ENCODE data around the gene PCNX2. TPM values are rescaled to one million over a fixed set of nuclear protein-coding genes. Genes with fewer than 3 reads are reported as not detected.

The PCNX2 gene
- total RNA-seq, 4 donors from 2014 or later = 7.3 to 16.6 (median 12.7) TPM

DNA sequence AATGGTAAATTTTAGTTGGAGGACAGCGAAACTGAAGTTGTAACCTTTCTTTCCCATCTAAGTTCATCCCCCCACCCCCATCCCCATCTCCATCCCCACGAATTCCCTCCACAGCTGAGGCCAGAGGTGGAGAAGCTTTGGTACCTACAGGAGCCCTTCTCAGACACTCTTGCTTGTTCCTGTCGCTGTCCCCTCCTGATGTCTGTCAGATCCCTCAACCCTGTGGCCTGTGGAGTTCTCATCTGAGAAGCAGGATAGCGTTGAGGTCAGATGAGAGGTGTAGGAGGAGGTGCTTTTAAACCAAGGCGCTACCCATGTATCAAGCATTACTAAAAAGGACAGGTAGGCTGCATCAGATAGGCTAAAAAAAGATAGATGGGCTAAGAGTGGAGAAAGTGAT, 344.3 kb downstream of the PCNX2 start:
- TF ChIP-seq, protein P1, sequence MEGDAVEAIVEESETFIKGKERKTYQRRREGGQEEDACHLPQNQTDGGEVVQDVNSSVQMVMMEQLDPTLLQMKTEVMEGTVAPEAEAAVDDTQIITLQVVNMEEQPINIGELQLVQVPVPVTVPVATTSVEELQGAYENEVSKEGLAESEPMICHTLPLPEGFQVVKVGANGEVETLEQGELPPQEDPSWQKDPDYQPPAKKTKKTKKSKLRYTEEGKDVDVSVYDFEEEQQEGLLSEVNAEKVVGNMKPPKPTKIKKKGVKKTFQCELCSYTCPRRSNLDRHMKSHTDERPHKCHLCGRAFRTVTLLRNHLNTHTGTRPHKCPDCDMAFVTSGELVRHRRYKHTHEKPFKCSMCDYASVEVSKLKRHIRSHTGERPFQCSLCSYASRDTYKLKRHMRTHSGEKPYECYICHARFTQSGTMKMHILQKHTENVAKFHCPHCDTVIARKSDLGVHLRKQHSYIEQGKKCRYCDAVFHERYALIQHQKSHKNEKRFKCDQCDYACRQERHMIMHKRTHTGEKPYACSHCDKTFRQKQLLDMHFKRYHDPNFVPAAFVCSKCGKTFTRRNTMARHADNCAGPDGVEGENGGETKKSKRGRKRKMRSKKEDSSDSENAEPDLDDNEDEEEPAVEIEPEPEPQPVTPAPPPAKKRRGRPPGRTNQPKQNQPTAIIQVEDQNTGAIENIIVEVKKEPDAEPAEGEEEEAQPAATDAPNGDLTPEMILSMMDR (IDR thresholded peaks at IDR 0.05) = no peak
- DNase-seq (ENCODE audit: low spot score) (no peak), ATAC-seq (ENCODE audit: low FRiP score) (no peak)

DNA sequence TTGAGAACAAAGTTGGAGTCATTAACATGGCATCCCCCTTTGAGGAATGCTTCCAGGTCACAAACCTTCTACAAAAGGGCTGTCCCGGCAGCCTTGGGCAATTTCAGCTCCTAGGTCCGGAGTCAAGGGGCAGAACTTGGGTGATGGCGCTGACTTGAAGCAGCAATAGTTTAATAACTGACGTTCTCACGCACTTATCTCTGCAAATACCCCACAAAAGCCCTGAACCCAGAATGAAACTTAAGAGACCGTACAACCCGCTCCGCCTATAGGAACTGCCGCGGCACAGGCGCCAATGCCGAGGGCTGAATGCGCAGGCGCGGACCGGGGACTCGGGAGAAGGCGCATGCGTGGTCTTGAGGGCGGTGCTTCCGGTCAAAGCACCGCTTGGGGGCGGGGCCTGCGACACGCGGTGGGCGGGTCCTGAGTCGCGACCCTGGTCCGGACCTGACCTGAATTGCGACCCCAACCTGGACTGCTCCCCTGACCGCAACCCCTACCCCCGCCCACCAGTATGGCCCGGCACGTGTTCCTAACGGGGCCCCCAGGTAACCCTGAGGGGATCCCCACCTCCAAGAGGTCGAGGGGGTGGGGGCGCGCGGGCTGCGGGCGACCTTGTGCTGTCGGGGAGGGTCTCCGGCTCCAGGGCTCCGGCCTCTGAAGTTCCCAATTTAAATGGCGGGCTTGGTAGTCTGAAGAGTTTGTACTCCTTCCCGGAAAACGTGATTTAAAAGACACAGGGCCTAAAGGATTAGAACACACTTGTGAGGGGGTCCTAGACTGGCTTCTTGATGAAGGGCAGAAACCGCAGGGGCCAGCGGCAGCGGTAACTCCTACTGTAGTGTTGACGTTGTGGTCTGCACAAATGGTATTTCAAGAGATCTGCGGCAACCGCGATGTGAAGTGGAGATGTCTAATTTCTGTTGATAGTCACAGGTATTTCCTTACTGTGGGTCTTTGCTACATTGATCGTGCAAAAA, 345.0 kb downstream of the PCNX2 start, which contains the start of gene NTPCR:
TSS of gene NTPCR (plus strand) at position 415 of the 980 bp plus-strand sequence. CDS start at position 515, 100 bp downstream.
- TF ChIP-seq, protein P1 (IDR thresholded peaks at IDR 0.05) = no peak
- ATAC-seq (ENCODE audit: low FRiP score) (peak; percentile 97), DNase-seq (ENCODE audit: low spot score) (peak; percentile 87)

DNA sequence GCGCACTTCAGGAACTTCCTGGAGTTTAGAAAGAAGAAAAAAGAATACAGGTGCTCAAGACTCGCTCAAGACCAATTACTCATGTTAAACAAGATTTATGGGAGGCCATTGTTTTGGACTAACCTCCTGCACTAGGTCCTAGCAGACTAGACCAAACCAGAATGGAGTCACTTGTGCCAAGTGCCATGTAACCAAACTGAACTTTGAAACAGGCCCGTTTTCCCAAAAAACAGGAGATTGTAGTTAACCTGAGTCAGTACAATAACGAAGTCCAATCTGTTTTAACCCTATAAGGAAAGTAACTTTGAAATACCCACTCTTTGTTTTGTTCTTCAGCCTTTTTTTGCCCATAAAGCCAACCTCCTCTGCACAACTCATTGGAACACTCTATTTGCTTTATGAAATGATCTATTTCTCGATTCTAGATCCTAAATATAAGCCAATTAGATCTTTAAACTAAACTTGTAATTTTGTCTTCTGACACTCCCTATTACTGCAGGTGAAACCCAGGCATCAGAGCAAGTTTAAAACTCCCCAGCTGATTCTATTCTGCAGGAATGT, 345.8 kb downstream of the PCNX2 start:
- DNase-seq (ENCODE audit: low spot score) (no peak), ATAC-seq (ENCODE audit: low FRiP score) (no peak)
- TF ChIP-seq, protein P1 (IDR thresholded peaks at IDR 0.05) = no peak

DNA sequence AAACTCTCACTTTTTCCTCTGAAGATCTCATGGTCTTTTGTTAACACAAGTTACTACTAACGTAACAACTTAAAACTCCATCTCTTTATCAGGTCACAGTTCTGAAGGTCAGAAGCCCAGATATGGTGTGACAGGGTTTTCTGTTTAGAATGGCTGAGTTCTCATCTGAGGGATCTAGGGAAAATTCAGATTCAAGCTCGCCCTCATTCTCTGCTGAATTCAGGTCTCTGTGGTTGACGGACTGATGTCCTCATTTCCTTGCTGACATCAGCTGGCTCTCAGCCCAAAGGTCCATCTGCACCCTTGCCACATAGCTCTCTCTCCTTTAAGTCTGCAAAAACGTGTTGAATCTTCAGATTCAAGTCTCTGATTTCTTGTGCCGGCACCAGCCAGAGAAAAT, 351.2 kb downstream of the PCNX2 start:
- ATAC-seq (ENCODE audit: low FRiP score) (no peak), DNase-seq (ENCODE audit: low spot score) (no peak)
- TF ChIP-seq, protein P1 (IDR thresholded peaks at IDR 0.05) = no peak

DNA sequence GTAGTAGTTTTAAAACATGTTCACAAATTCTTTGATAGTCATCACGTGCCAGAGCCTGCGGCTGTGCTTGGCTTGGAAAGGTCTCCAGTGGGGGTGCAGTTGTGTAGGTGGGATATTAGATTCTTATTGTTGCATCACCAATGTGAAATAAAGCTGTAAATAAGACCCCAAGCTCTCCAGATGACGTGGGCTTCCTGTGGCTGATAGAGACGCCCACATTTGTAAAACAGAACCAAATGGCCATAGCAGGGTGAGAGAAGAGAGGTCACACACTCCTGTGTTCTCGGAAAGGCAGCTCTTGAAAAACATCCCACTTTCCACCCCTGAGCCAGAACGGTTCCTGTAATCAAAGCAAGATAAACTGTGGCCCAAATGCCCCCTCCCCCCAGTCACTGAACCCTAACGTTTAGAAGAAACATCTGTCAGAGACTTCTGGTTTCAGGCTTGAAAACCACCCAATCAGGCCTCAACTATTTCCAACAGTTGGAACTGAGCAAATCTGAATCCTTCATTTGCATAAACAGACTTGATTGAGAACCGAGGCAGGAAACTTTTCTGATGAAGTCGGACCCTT, 351.8 kb downstream of the PCNX2 start:
- DNase-seq (ENCODE audit: low spot score) (no peak), ATAC-seq (ENCODE audit: low FRiP score) (no peak)
- TF ChIP-seq, protein P1 (IDR thresholded peaks at IDR 0.05) = no peak

DNA sequence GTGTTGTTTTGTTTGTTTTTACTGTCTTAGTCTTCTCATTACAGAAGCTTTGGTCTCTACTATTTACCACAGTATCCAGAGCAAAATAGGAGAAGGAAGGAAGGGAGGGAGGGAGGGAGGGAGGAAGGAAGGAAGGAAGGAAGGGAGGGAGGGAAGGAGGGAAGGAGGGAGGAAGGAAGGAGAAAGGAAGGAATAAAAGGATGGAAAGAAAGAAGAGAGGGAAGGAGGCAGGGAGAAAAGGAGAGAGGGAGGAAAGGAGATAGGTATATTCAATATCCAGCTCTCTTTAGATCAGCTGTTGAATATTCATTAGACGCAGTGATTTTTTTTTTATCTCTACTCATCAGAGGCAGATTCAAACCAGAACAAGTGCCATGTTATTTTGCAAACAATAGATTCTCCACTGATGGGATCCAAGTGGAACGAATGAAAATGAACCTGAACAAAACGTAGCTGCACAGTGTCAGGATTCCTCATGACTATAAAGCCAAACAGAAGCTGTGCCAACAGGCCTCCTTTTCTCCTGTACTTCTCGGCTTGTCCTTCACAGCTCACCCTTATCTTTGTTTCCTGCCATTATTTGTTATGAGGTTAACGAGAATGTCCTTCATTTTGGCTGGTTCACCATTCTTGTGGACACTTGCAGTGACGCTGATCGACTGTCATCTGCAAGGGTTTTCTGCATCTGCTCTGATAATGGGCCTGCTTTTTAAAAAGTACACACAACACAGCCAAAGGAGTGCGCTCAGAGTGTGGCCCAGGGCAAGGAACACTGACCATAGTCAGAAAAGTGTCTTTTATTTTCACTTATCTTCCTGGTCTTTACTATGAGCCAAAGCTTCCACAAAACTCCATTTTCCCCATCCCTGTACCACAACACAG, 352.9 kb downstream of the PCNX2 start:
- TF ChIP-seq, protein P1 (IDR thresholded peaks at IDR 0.05) = no peak
- ATAC-seq (ENCODE audit: low FRiP score) = no peak
- no peak for DNase-seq (ENCODE audit: low spot score)
